Measurements from ENCODE around the gene EEA1.

The EEA1 gene

DNA sequence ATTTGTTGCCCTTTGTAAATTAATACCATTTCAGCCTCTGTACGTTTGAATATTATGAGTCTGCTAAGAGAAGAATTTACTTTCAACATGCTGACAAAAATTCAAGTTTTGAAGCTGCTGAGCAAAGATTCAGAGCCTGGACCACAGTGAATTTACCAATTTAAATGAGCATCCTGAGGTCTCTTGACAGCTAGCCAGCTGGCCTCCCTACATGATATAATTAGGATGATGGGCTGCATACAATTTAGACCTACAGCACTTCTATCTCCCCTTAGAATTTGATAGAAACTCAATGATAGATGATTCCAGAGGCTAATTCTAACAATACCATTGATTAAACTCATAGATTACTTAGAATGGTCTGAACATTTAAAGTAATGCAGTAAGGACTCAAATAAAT, 10.0 kb upstream of the EEA1 start:
- no peak overlapping the region for H3K4me3 ChIP-seq (ENCODE audit: low read length)
- DNase-seq (ENCODE audit: low read depth), result no peak
- no peak for TF ChIP-seq CTCF (conservative IDR thresholded peaks at IDR 0.05; ENCODE audit: low read length)

DNA sequence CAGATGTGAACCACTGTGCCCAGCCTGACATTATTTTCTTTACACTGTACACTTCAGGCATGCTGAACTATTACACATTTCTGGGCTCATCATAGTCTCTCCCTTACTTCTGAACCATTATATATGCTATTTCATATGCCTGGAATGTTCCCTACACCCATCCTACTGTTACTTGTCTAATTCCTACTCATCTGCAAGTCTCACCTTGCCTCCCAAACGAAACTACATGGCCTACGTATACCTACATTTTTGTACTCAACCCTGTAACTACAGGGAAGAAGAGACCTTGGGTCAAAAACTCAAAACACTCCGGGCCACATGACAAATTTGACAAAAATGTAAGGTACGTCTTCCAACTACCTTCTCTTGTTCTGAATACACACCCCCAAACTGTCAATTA, 9.5 kb upstream of the EEA1 start:
- no peak for TF ChIP-seq CTCF (conservative IDR thresholded peaks at IDR 0.05; ENCODE audit: low read length)
- no peak overlapping the region for H3K4me3 ChIP-seq (ENCODE audit: low read length)
- no peak for DNase-seq (ENCODE audit: low read depth)

DNA sequence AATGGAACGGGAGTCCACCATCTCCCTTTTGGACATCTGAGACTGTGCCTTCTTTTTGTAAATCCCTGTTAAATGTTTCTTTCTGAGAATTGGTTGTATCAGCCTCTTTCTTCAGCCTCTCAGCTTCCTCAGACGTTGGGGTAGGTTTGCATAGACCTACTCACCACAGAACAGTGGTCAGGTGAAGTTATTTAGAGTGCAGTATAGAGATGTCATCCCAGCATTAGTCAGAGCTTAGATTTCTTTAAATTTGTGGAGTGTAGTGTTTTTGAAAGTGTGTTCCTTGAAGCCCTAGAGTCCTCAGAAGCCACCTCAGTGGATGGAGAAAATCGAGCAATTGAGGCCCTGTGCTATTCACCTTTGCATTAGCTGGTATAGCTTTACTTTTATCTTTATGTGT, 8.9 kb upstream of the EEA1 start:
- H3K4me3 ChIP-seq (ENCODE audit: low read length), result no peak overlapping the region
- TF ChIP-seq CTCF (conservative IDR thresholded peaks at IDR 0.05; ENCODE audit: low read length), result no peak
- no peak for DNase-seq (ENCODE audit: low read depth)

- TF ChIP-seq CTCF (conservative IDR thresholded peaks at IDR 0.05; ENCODE audit: low read length), result no peak
- DNase-seq (ENCODE audit: low read depth), result no peak
- H3K4me3 ChIP-seq (ENCODE audit: low read length), result no peak overlapping the region
These were observed 4.5 kb upstream of the EEA1 start for GRCh38 chr12:92933606-92934005.

DNA sequence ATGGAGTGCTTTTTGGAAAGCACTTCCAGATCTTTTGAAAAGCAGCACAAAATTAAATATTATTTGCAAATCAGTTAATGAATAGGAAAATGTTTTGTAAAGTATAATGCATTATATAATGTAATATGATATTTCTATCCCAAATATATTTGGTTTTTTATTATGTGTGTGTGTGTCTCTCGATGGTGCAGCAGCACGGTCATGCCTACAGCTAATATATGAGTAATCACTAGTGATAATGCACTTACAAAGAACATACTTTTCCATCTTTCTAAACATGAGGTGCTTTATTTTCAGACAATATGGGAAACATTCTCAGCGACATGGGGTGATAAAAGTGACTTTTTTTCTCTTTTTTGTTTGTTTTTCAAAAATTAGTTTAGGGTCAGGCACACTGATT, 1.3 kb upstream of the EEA1 start:
- H3K4me3 ChIP-seq (ENCODE audit: low read length), result no peak overlapping the region
- DNase-seq (ENCODE audit: low read depth), result no peak
- TF ChIP-seq CTCF (conservative IDR thresholded peaks at IDR 0.05; ENCODE audit: low read length), result no peak

DNA sequence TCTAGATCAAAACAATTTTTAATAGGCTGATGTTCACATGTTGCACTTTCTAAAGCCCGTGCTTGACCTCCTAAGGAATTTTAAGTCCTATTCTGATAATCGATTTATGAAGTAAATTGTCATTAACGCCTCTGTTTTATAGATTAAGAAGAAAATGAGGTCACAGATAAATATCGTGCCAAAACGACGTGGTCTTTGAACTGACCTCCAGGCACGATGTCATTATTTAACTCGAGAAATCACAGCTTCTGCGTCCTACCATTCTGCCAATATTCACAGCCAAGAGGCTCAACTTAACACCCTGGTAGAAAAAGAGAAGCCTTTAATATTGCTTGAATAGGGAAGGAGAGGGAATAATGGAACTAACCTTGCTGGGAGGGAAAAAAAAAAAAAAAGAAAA, 888 bp upstream of the EEA1 start:
- no peak for TF ChIP-seq CTCF (conservative IDR thresholded peaks at IDR 0.05; ENCODE audit: low read length)
- DNase-seq (ENCODE audit: low read depth), result no peak
- peak overlapping the region; percentile 78 for H3K4me3 ChIP-seq (ENCODE audit: low read length)

DNA sequence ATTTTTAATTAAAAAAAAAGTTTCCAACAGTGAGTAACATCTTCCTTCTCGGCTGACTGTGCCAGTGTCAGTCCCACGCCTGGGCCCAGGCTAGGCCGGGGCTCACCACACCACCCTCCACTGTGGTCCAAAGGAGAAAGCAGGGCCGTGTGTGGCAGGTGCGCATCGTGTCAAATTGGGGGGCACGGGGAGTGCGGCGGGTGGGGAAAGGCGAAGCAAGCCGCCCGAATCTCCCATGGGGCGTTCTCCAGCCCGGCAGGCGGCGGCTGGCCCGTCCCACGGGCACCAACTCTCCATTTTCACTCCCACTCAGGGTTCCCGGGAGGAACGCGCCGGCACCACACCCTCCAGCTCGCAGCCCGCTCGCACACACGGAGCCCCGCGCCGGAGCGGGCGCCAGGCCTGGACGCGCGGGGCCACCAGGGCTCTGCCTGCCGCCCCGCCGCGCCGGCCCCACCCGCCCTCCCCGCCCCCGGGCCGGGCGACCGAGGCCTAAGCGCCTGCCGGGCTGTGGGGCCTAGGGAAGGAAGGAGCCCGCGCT, 604 bp downstream of the EEA1 start:
- H3K4me3 ChIP-seq (ENCODE audit: low read length), result peak overlapping the region; percentile 79
- TF ChIP-seq CTCF (conservative IDR thresholded peaks at IDR 0.05; ENCODE audit: low read length), result no peak
- peak; percentile 19 for DNase-seq (ENCODE audit: low read depth)

Data from AG10803 (cell line).